ENCODE measurements around the gene EYA3. TPM values are rescaled to one million over a fixed set of nuclear protein-coding genes. Genes with fewer than 3 reads are reported as not detected.

Gene EYA3
- total RNA-seq, 1 donor from 2014 or later = 17.5 TPM

GRCh38 chr1:28118640-28119307 lies 30.4 kb upstream of the EYA3 start:
- Mint-ChIP-seq H3K27me3 (ENCODE audit: unreplicated experiment) (peaks cover 7% of the 10 kb centered on the region), H3K36me3 (ENCODE audit: unreplicated experiment) (no peaks in the 10 kb centered on the region), H3K4me1 (ENCODE audit: unreplicated experiment) (peaks cover 2% of the 10 kb centered on the region), H3K4me3 (ENCODE audit: unreplicated experiment) (no peak overlapping the region), H3K27ac (ENCODE audit: unreplicated experiment) (no peak overlapping the region), H3K9me3 (ENCODE audit: unreplicated experiment) (no peaks in the 10 kb centered on the region)
- DNase-seq (ENCODE audit: extremely low spot score, unreplicated experiment) = no peak
- TF ChIP-seq, protein P1, sequence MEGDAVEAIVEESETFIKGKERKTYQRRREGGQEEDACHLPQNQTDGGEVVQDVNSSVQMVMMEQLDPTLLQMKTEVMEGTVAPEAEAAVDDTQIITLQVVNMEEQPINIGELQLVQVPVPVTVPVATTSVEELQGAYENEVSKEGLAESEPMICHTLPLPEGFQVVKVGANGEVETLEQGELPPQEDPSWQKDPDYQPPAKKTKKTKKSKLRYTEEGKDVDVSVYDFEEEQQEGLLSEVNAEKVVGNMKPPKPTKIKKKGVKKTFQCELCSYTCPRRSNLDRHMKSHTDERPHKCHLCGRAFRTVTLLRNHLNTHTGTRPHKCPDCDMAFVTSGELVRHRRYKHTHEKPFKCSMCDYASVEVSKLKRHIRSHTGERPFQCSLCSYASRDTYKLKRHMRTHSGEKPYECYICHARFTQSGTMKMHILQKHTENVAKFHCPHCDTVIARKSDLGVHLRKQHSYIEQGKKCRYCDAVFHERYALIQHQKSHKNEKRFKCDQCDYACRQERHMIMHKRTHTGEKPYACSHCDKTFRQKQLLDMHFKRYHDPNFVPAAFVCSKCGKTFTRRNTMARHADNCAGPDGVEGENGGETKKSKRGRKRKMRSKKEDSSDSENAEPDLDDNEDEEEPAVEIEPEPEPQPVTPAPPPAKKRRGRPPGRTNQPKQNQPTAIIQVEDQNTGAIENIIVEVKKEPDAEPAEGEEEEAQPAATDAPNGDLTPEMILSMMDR (IDR thresholded peaks at IDR 0.05) = no peak

DNA sequence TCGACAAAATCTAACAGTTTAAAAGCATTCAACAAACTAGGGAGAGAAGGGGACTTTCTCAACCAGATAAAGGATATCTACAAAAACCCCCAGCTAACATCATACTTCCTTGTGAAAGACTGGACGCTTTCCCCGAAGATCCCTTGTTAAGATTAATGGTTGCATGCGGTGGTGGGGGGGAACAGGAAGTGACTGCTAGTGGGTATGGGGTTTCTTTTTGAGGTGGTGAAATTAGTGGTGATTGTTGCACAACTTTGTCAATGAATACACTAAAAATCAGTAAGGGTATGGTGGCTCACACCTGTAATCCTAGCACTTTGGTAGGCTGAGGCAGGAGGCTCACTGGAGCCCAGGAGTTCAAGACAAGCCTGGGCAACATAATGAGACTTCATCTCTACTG lies 26.9 kb upstream of the EYA3 start:
- TF ChIP-seq, protein P1 (IDR thresholded peaks at IDR 0.05) = no peak
- no peak overlapping the region for H3K27ac Mint-ChIP-seq (ENCODE audit: unreplicated experiment)
- no peaks in the 10 kb centered on the region for H3K4me1 Mint-ChIP-seq (ENCODE audit: unreplicated experiment)
- no peaks in the 10 kb centered on the region for H3K36me3 Mint-ChIP-seq (ENCODE audit: unreplicated experiment)
- H3K4me3 Mint-ChIP-seq (ENCODE audit: unreplicated experiment) = no peak overlapping the region
- no peak for DNase-seq (ENCODE audit: extremely low spot score, unreplicated experiment)
- H3K27me3 Mint-ChIP-seq (ENCODE audit: unreplicated experiment) = peaks cover 3% of the 10 kb centered on the region
- H3K9me3 Mint-ChIP-seq (ENCODE audit: unreplicated experiment) = peaks cover 4% of the 10 kb centered on the region

DNA sequence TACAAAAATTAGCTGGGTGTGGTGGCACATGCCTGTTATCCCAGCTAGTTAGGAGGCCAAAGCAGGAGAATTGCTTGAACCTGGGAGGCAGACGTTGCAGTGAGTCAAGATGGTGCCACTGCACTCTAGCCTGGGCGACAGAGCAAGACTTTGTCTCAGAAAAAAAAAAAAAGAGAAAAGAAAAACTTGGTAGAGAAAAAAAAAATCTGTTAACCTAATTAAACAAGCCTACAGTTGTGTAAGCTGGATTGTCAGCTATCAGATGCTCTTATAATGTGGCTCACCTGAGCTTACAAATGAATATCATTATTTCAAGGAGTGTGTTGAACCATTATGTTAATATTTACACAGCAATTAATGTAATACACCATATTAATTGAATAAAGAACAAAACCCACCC lies 26.4 kb upstream of the EYA3 start:
- TF ChIP-seq, protein P1 (IDR thresholded peaks at IDR 0.05) = no peak
- H3K9me3 Mint-ChIP-seq (ENCODE audit: unreplicated experiment) = peaks cover 4% of the 10 kb centered on the region
- peaks cover 3% of the 10 kb centered on the region for H3K27me3 Mint-ChIP-seq (ENCODE audit: unreplicated experiment)
- no peaks in the 10 kb centered on the region for H3K36me3 Mint-ChIP-seq (ENCODE audit: unreplicated experiment)
- H3K4me3 Mint-ChIP-seq (ENCODE audit: unreplicated experiment) = no peak overlapping the region
- no peaks in the 10 kb centered on the region for H3K4me1 Mint-ChIP-seq (ENCODE audit: unreplicated experiment)
- H3K27ac Mint-ChIP-seq (ENCODE audit: unreplicated experiment) = no peak overlapping the region
- no peak for DNase-seq (ENCODE audit: extremely low spot score, unreplicated experiment)

- no peaks in the 10 kb centered on the region for H3K4me1 Mint-ChIP-seq (ENCODE audit: unreplicated experiment)
- H3K27me3 Mint-ChIP-seq (ENCODE audit: unreplicated experiment) = peaks cover 3% of the 10 kb centered on the region
- no peak overlapping the region for H3K4me3 Mint-ChIP-seq (ENCODE audit: unreplicated experiment)
- no peak for DNase-seq (ENCODE audit: extremely low spot score, unreplicated experiment)
- no peak overlapping the region for H3K27ac Mint-ChIP-seq (ENCODE audit: unreplicated experiment)
- TF ChIP-seq, protein P1 (IDR thresholded peaks at IDR 0.05) = no peak
- no peaks in the 10 kb centered on the region for H3K36me3 Mint-ChIP-seq (ENCODE audit: unreplicated experiment)
- H3K9me3 Mint-ChIP-seq (ENCODE audit: unreplicated experiment) = peaks cover 4% of the 10 kb centered on the region
These were observed 24.8 kb upstream of the EYA3 start for GRCh38 chr1:28113242-28113572.

DNA sequence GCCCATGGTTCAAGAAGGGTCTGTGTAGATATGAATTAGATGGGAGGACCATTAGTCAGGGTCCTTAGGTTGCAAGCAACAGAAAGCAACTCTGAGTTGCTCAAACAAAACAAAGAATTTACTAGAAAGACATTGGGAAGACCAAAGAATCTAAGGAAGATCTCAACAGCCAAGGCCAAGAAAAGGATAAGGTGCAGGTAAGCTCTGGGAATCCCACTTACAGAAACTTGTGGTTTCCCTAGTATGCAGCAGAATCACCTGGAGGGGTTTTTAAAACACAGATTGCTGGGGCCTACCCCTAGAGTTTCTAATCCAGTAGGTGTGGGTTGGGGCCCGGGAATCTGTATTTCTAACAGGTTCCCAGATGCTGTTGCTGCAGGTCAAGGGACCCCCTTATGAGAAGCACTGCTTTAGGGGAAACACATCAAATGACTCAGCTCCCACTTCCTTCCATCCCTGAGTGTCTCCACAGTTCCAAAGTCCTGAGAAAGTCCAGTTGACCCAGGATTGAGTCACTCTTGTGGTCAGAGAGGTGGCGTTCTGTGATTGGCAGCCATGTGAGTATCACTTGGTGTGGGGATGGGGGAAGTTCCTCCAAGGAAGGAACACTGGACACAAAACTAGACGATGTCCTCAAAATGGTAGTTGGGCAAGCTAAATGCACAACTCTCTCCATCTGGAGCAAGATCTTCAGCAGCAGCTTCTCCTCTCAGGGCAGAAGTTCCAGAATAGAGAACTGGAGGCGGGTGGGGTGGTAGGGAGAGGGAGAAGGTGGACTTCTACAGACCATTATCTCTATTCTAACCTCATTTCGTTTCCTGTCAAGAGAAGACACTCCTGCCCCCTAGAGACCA lies 24.2 kb upstream of the EYA3 start:
- H3K36me3 Mint-ChIP-seq (ENCODE audit: unreplicated experiment) = no peaks in the 10 kb centered on the region
- TF ChIP-seq, protein P1 (IDR thresholded peaks at IDR 0.05) = no peak

More for the DNA sequence above, 24.2 kb upstream of the EYA3 start:
- peaks cover 4% of the 10 kb centered on the region for H3K9me3 Mint-ChIP-seq (ENCODE audit: unreplicated experiment)
- H3K4me3 Mint-ChIP-seq (ENCODE audit: unreplicated experiment) = no peak overlapping the region
- no peak for DNase-seq (ENCODE audit: extremely low spot score, unreplicated experiment)
- peaks cover 2% of the 10 kb centered on the region for H3K27me3 Mint-ChIP-seq (ENCODE audit: unreplicated experiment)
- H3K27ac Mint-ChIP-seq (ENCODE audit: unreplicated experiment) = no peak overlapping the region
- H3K4me1 Mint-ChIP-seq (ENCODE audit: unreplicated experiment) = no peaks in the 10 kb centered on the region

Data from osteocyte (in vitro differentiated cells).